H9 (cell line): ENCODE results near the gene TMEM63C. TPM values are rescaled to one million over a fixed set of nuclear protein-coding genes. Genes with fewer than 3 reads are reported as not detected.

Source experiments
- DNase-seq: peaks from one replicate; pipeline ENCODE4 v3.0.0-alpha.2; 2017
- H2AFZ ChIP-seq: one replicate; pipeline ENCODE4 v1.6.1; 2013; ENCODE audit warnings: mild to moderate bottlenecking, low read length, control low read depth, moderate library complexity
- H2AK5ac ChIP-seq: 2 replicates; pipeline ENCODE4 v1.6.1; 2013; ENCODE audit warnings: low read length, control low read depth, mixed read lengths; ENCODE audit not compliant: insufficient read length
- H2BK120ac ChIP-seq: one replicate; pipeline ENCODE4 v1.6.1; 2013; ENCODE audit warnings: low read depth, mild to moderate bottlenecking, low read length, control low read depth, inconsistent platforms; ENCODE audit not compliant: poor library complexity, severe bottlenecking
- H2BK12ac ChIP-seq: 2 replicates; pipeline ENCODE4 v1.6.1; 2013; ENCODE audit warnings: low read length, control low read depth, mixed read lengths, low read depth; ENCODE audit not compliant: insufficient read length
- H2BK15ac ChIP-seq: 2 replicates; pipeline ENCODE4 v1.6.1; 2013; ENCODE audit warnings: low read depth, low read length, control low read depth
- H2BK20ac ChIP-seq: one replicate; pipeline ENCODE4 v1.6.1; 2013; ENCODE audit warnings: low read depth, mild to moderate bottlenecking, low read length, control low read depth, inconsistent platforms; ENCODE audit not compliant: poor library complexity, severe bottlenecking
- H2BK5ac ChIP-seq: 2 replicates; pipeline ENCODE4 v1.6.1; 2013; ENCODE audit warnings: low read length, control low read depth, mixed read lengths; ENCODE audit not compliant: insufficient read length
- H3K14ac ChIP-seq: 2 replicates; pipeline ENCODE4 v1.6.1; 2013; ENCODE audit warnings: low read length, control low read depth; ENCODE audit not compliant: insufficient read depth
- H3K18ac ChIP-seq: 2 replicates; pipeline ENCODE4 v1.6.1; 2013; ENCODE audit warnings: low read depth, mild to moderate bottlenecking, mixed read lengths, low read length, control low read depth; ENCODE audit not compliant: insufficient read length
- H3K23ac ChIP-seq: 2 replicates; pipeline ENCODE4 v1.6.1; 2013; ENCODE audit warnings: low read length, control low read depth, mixed read lengths, low read depth; ENCODE audit not compliant: insufficient read length
- H3K23me2 ChIP-seq: 2 replicates; pipeline ENCODE4 v1.6.1; 2013; ENCODE audit warnings: low read depth, mild to moderate bottlenecking, mixed read lengths, low read length, control low read depth; ENCODE audit not compliant: insufficient read length, poor library complexity, severe bottlenecking
- H3K27ac ChIP-seq: 2 replicates; pipeline ENCODE4 v1.5.1; 2013; ENCODE audit warnings: low read length, control low read depth, mixed read lengths, low read depth; ENCODE audit not compliant: insufficient read length
- H3K27me3 ChIP-seq: 2 replicates; pipeline ENCODE4 v1.6.1; 2013; ENCODE audit warnings: low read length, control low read depth, inconsistent platforms; ENCODE audit not compliant: insufficient read depth
- H3K4ac ChIP-seq: 2 replicates; pipeline ENCODE4 v1.6.1; 2013; ENCODE audit warnings: low read depth, mild to moderate bottlenecking, control low read depth, inconsistent platforms, low read length, moderate library complexity
- H3K4me1 ChIP-seq: 2 replicates; pipeline ENCODE4 v1.6.1; 2013; ENCODE audit warnings: low read length, control low read depth, inconsistent platforms; ENCODE audit not compliant: insufficient read depth
- H3K4me2 ChIP-seq: 2 replicates; pipeline ENCODE4 v1.6.1; 2013; ENCODE audit warnings: low read length, control low read depth, mixed read lengths; ENCODE audit not compliant: insufficient read length, insufficient read depth
- H3K56ac ChIP-seq: 2 replicates; pipeline ENCODE4 v1.6.1; 2013; ENCODE audit warnings: low read depth, mild to moderate bottlenecking, mixed read lengths, low read length, control low read depth; ENCODE audit not compliant: insufficient read length
- H3K79me1 ChIP-seq: 2 replicates; pipeline ENCODE4 v1.6.1; 2013; ENCODE audit warnings: low read depth, mild to moderate bottlenecking, moderate library complexity, low read length, control low read depth, inconsistent platforms; ENCODE audit not compliant: insufficient read depth, poor library complexity, severe bottlenecking
- H3K79me2 ChIP-seq: 2 replicates; pipeline ENCODE4 v1.6.1; 2013; ENCODE audit warnings: low read length, control low read depth, inconsistent platforms; ENCODE audit not compliant: insufficient read depth
- H3K9ac ChIP-seq: 2 replicates; pipeline ENCODE4 v1.6.1; 2013; ENCODE audit warnings: low read length, control low read depth, mixed read lengths; ENCODE audit not compliant: insufficient read length; ENCODE audit errors: extremely low read depth
- H3K9me3 ChIP-seq: one replicate; pipeline ENCODE4 v1.6.1; 2013; ENCODE audit warnings: low read depth, low read length, inconsistent platforms; ENCODE audit not compliant: control insufficient read depth
- H3T11ph ChIP-seq: one replicate; pipeline ENCODE4 v1.6.1; 2013; ENCODE audit warnings: mild to moderate bottlenecking, low read length, control low read depth, inconsistent platforms
- H4K20me1 ChIP-seq: one replicate; pipeline ENCODE4 v1.6.1; 2013; ENCODE audit not compliant: control insufficient read depth, insufficient read length, insufficient read depth
- H4K5ac ChIP-seq: 2 replicates; pipeline ENCODE4 v1.6.1; 2013; ENCODE audit warnings: low read depth, mild to moderate bottlenecking, mixed read lengths, low read length, control low read depth; ENCODE audit not compliant: insufficient read length
- H4K8ac ChIP-seq: replicated peaks from 2 replicates; pipeline ENCODE4 v1.6.1; 2013; ENCODE audit warnings: low read length, control low read depth, mixed read lengths, low read depth; ENCODE audit not compliant: insufficient read length
- H4K91ac ChIP-seq: 2 replicates; pipeline ENCODE4 v1.6.1; 2013; ENCODE audit warnings: low read depth, mild to moderate bottlenecking, moderate library complexity, mixed read lengths, low read length, control low read depth; ENCODE audit not compliant: insufficient read length
- H3K27ac Mint-ChIP-seq, 3 experiments: 2 replicates in 2 of 3; 3 replicates in 1 of 3; pipeline ENCODE4 v1.8.0; 2020 to 2021; ENCODE audit warnings: mixed read lengths in 3 of 3, mild to moderate bottlenecking in 1 of 3, moderate library complexity in 1 of 3
- H3K27me3 Mint-ChIP-seq: 2 replicates; pipeline ENCODE4 v1.8.0; 2021; ENCODE audit warnings: low read depth, mild to moderate bottlenecking, moderate library complexity, mixed read lengths
- H3K36me3 Mint-ChIP-seq, 3 experiments: 2 replicates in 2 of 3; 3 replicates in 1 of 3; pipeline ENCODE4 v1.8.0; 2020 to 2021; ENCODE audit warnings: low read depth in 3 of 3, mixed read lengths in 3 of 3; ENCODE audit not compliant: insufficient read depth in 1 of 3
- H3K4me1 Mint-ChIP-seq, 2 experiments: 2 replicates each; pipeline ENCODE4 v1.8.0; 2020; ENCODE audit warnings: mixed read lengths in 2 of 2
- H3K4me3 Mint-ChIP-seq, 2 experiments: 2 replicates in 1 of 2; 3 replicates in 1 of 2; pipeline ENCODE4 v1.8.0; 2020 to 2021; ENCODE audit warnings: mild to moderate bottlenecking in 2 of 2, mixed read lengths in 2 of 2, moderate library complexity in 1 of 2
- H3K9me3 Mint-ChIP-seq, 2 experiments: 2 replicates in 1 of 2; 3 replicates in 1 of 2; pipeline ENCODE4 v1.8.0; 2020; ENCODE audit warnings: mild to moderate bottlenecking in 2 of 2, mixed read lengths in 2 of 2, moderate library complexity in 1 of 2
- CTCF ChIP-seq: fragments of 200-600 bp; sonication (generic); conservative IDR thresholded peaks from 3 replicates; pipeline ENCODE4 v1.8.0; 2021; ENCODE audit warnings: antibody characterized with exemption, mild to moderate bottlenecking
- WGBS: extraction: QIAGEN DNeasy Blood & Tissue Kit; methylation state at CpG from one replicate; pipeline ENCODE4 v1.1.7; 2013; ENCODE audit warnings: missing lambda C conversion rate, low lambda C conversion rate, mixed read lengths; ENCODE audit not compliant: insufficient read length; ENCODE audit errors: extremely low coverage; 5-methylcytosine and 5-hydroxymethylcytosine counted together
- total RNA-seq: library from RNA; stranded (reverse); gene quantifications from 2 replicates; pipeline ENCODE4 v1.2.1, GENCODE V29; 2021

Gene TMEM63C
- total RNA-seq, 1 experiment from 2014 or later: 2.2 TPM

- Histone ChIP-seq H4K91ac (no peak overlapping the region), H3K18ac (no peak overlapping the region), H4K8ac (no peak overlapping the region), H3K27me3 (no peaks in the 10 kb centered on the region), H3K23me2 (no peaks in the 10 kb centered on the region), H2AFZ (no peak overlapping the region), H2BK20ac (no peak overlapping the region), H3K9me3 (no peaks in the 10 kb centered on the region), H4K20me1 (peaks cover 2% of the 10 kb centered on the region), H4K5ac (no peak overlapping the region), H3K79me1 (no peaks in the 10 kb centered on the region), H3T11ph (no peak overlapping the region), H2BK15ac (no peak overlapping the region), H2BK120ac (no peak overlapping the region), H3K4me2 (no peak overlapping the region), H3K4ac (no peak overlapping the region), H3K27ac (no peak overlapping the region), H2BK5ac (no peak overlapping the region), H3K23ac (no peak overlapping the region), H3K79me2 (no peaks in the 10 kb centered on the region), H3K9ac (no peak overlapping the region), H3K4me1 (no peaks in the 10 kb centered on the region), H2AK5ac (no peak overlapping the region), H2BK12ac (no peak overlapping the region), H3K56ac (no peak overlapping the region), H3K14ac (no peak overlapping the region)
- H3K36me3 Mint-ChIP-seq: no peaks in the 10 kb centered on the region
- WGBS: no CpG with 5 or more reads among the region's 7 CpGs
- H3K27me3 Mint-ChIP-seq: no peaks in the 10 kb centered on the region
- no peak overlapping the region for H3K27ac Mint-ChIP-seq
- no peak for DNase-seq
- no peak for TF ChIP-seq CTCF
- H3K9me3 Mint-ChIP-seq: no peaks in the 10 kb centered on the region
- no peaks in the 10 kb centered on the region for H3K4me1 Mint-ChIP-seq
- no peak overlapping the region for H3K4me3 Mint-ChIP-seq
Measured at GRCh38 chr14:77248666-77249065, 67.1 kb downstream of the TMEM63C start.
